M059J (cell line): ENCODE data around the gene ANKRD13B. TPM values are rescaled to one million over a fixed set of nuclear protein-coding genes. Genes with fewer than 3 reads are reported as not detected.

Source experiments
- DNase-seq: peaks from one replicate; pipeline ENCODE4 v3.0.0-alpha.2; 2012; ENCODE audit warnings: low read depth
- total RNA-seq: library from RNA; depleted of rRNA; stranded (reverse); fragments of >200 nt; shearing (Covaris generic); gene quantifications from 2 replicates; pipeline ENCODE4 v1.2.3, GENCODE V29; 2014

ANKRD13B gene
- total RNA-seq, 1 experiment from 2014 or later = 3.3 TPM

DNA sequence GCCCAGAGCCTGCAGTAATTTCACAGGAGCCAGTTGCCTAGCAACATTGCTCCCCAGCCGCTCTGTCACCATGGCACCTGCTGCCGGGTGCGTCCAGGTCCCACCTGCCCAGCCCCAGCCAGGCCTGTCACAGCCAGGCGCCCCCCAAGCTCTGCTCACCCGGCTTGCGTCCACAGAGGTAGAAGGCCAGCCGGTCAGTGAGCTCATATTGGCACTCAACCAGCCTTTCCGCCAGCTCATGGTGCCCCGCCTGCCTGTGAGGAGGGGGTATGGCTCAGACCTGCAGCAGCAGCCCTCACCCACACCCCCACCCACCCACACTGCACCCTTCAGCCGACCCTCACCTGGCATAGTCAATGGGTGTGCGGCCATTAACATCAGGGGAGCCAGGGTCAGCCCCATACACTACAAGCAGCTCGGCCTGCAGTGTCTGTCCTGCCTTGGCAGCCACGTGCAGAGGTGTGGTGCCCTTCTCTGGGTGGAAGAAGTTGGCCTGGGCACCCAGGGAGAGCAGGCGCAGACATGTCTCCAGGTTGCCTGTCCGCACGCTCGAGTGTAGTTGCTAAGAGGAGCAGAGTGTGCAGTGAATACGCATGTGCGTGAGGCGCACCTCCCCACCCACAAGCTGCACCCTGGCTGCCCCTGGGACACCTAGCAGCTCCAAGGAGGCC, 11.2 kb upstream of the ANKRD13B start:
- no peak for DNase-seq

DNA sequence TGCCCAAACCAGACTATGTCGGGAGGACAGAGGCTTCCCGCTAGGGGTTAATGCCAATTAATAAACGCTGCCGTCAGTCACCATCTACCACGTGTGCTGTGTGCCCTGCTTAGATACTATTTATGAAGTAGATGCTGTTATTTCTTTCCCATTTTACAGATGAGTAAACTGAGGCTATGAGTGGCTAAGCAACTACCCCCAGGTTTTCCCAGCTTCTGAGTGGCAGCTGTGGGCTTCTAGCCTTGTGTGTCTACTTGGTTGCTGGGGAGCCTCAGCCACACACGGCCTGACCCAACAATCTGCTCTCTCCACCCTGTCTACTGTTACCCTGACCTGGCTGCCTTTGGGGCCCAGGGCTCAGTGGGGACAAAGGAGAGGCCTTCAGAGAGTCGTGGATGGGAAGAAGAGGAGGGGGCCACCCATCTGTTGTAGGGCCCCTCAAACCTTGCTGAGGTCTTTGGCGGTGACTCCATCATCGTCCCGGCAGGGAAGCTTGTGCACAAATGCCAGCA, 10.6 kb upstream of the ANKRD13B start:
- DNase-seq = no peak

DNA sequence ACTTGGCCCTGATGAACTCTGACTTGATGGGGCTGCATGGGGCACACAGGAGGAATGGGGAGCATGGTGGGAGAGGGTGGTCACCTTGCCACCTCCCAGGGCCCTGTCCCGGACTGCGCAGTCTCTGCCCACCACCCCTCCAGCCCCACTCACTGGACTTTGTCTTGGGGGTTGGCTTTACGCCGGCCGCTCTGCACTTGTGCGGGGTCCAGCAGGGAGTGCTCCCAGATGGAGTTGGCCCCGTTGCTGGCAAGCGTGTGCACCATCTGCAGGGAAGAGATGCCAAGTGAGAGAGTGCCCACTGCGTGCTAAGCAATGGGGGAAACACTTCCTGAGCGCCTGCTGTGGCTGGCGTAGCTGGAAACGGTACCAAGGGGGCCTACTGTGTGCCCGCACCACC, 10.2 kb upstream of the ANKRD13B start:
- DNase-seq = no peak

DNA sequence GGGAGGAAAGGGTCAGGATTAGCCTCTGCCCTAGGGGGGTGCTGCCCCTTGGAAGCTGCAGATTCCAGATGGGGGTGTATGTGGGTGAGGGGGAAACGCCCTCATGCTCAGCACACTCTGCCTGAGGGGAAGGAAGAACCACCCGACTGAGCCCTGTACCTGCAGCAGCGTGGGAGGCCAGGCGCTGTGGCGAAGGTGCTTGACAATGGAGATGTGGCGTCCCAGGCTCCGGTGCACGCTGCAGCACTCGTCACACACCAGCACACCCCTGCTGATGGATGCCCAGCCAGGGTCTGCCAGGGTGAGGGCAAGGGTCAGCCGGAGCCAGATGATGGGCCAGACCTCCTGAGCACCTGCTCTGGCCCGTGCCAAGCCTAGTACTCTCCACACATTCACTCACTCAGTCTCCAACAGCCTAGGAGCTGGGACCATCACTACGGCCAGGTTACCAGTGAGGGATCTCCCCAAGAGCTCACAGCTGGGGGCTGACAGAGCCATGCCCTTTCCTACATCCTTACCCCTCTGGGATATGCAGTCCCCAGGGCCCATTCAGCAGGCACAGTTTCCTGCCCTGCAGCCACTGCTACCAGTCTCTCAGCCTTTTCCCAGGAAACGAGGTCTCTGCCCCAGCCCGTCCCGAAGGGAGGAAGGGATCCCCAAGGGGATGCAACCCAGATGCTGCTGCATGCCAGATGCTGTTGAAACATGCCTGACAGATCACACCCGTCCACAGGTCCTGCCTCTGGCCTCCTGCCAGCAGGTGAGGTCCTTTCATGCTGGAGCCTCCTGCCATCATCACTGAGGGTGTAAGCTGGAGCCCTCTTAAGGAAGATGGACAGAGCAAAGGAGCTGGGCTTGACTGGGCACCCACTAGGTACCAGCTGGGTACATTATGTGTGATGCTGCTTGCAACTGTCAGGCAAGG, 9.3 kb upstream of the ANKRD13B start:
- no peak for DNase-seq

DNA sequence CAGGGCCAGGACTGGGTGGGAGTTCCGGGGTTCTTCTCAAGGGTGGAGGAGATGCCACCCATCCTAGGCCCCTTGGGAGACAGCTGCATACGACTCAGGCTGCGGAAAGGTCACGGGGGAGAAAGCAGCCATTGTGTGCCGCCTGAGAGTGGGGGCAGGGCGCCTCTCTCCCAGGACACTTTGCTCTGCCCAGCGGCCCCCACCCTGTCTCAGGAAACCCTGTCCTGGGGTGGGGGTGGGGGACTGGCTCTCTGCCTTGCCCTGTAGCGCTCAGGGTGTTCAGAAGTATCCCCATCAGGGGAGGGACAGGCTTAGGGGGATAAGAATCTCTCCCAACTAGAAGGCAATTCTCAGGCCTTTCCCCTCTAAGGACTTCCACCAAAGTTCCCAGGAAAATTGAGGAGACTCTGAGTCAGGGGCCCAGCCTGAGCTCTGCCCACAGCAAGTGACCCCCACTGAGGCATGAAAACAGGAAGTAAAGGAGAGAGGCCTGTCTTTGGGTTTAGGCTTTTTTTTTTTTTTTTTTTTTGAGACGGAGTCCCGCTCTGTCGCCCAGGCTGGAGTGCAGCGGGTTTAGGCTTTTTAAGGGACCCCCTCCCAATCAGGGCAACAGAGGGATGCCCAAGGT, 8.4 kb upstream of the ANKRD13B start:
- no peak for DNase-seq

DNA sequence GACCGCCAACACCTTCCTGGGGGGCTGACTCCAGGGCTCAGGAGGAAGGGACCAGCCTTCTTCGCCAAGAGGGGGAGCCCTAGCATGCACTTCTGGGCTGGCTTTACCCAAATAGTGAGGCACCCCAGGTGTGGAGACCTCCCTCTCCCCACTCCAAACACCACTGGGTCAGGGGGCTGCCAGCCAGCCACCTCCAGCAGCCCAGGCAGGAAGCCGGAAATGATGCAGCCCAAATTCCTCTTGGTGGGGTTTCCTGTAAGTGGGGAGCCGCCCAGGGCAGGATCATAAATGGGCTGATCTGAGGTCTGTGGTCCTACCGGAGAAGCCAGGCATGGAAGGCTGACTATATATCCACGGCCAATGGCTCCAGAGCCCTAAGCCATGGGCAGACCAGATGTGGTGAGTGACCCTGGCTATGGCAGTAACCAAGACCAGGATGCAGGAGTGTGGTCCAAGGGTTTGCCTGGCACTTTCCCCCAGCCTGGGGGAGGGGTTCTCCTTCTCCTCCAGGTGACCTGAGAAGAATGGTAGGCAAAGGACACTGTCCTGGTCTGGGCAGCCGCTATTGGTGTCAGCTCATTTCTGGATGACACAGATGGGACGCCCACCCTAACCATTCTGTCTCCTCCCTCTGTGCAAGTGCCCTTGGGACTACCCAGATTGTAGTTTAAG, 7.7 kb upstream of the ANKRD13B start:
- DNase-seq = no peak

DNA sequence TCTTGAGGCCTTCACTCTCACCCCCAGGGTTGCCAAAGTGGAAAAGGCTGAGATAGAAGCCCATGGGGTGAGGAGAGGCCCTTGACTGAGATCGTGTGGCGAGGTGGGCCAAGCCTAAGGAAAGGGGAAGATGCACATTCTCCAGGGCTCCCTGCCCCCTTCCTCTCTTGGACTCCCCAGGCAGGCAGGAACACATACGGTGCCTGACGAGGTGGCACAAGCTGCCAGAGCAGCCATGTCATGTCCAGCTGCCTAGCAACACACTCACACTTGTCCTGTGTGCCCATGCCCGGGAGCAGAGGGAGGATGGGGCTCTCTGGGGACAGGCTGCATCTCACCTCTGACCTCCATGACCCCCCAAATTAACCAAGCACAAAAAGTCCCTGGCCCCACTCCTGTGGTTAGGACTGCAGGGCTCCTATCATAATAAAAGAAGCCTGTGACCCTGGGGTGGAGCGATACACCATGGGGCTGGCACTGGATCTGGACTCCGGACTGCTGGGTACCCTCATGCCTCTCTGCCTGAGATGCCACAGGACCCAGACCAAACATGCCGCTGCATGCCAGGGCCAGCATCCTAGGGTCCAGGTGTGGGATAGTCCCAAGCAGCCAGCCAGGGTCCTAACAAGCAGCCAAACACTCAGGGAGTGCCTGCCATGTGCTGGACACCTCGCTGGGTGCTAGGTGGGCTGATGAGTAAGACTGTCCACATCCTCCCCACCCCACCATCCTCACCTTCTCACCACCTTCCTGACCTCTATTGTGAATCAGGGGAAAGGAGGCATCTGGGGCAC, 6.1 kb upstream of the ANKRD13B start:
- no peak for DNase-seq

DNA sequence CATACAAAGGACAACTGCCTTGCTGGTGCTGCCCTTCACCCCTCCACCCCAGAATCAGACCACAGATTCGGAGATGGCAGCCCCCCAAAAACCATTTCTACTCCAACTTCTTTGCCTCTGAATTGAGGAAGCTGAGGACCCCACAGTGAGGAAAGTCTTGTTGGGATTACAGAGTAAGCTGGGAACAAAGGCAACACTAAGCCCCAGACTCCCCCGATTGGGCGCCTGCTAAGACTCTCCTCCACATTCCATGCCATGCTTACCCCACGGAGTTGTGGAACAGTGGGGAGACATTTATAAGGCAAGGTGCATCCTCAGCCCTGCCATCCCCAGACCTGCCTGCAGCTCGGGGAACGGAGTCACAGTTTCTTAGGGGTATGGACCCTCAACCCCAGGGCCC, 5.3 kb upstream of the ANKRD13B start:
- no peak for DNase-seq

DNA sequence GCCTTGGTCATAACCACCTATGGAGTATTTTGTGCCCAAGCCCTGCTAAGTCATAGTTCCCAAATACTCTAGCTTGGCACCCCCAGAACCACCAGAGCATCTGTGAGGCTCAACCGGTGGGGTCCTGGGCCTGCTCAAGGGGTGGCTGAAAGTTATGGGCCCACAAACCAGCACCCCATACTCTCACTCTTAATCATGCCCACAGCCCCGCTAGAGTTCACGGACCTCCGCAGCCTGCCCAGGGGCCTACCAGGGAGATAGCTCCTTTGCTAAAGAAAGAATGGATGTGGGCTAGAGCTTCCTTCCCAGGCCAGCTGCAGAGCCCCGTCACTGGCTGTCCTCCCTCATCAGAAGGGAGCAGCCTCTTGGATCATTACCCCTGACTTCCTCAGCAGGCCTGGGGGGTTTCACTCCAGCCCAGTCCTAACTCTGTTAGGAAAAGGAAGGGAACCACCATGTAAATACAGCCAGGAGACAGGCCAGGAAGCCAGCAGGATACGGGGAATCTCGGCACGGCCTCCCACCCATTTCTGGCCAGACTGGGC, 4.8 kb upstream of the ANKRD13B start:
- DNase-seq = no peak

DNA sequence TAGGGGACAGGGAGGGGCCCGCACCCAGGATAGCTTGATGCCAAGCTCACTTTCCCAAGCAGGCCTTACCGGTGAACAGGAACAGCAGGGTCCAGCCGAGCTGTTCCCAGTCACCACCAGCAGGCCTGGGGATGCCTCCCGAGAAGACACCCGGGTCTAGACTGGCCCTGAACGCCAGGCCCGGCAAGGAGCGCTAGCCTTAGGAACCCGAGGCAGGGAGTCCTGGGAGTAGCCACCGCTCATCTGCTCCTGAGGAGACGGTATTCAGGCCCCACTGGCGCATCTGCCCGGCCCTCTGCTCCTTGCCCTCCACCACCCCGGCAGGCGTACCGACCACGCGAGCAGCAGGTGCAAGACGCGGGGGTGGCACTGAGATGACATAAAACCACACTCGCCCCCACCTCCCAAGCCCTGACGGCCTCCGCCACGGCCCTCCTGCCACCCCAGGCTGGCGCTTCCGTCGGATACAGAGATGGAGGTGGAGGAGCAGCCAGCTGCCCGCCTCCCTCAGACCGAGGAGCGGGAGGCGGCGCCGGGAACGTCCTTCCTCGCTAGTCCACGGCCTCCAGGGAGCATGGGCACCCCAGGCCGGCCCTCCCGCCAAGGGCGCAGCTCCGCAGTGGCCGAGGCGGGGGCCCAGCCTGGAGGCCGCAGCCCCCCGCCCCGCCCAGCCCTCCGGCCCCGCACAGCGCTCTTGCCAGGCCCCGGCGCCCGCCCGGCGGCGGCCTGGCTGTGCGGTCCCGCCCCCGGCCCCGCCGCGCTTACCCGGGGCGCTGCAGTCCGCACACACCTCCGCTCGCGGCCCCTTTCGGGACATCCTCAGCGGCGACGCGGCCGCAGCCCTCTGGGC, 4.1 kb upstream of the ANKRD13B start:
- peak; percentile 43 for DNase-seq

DNA sequence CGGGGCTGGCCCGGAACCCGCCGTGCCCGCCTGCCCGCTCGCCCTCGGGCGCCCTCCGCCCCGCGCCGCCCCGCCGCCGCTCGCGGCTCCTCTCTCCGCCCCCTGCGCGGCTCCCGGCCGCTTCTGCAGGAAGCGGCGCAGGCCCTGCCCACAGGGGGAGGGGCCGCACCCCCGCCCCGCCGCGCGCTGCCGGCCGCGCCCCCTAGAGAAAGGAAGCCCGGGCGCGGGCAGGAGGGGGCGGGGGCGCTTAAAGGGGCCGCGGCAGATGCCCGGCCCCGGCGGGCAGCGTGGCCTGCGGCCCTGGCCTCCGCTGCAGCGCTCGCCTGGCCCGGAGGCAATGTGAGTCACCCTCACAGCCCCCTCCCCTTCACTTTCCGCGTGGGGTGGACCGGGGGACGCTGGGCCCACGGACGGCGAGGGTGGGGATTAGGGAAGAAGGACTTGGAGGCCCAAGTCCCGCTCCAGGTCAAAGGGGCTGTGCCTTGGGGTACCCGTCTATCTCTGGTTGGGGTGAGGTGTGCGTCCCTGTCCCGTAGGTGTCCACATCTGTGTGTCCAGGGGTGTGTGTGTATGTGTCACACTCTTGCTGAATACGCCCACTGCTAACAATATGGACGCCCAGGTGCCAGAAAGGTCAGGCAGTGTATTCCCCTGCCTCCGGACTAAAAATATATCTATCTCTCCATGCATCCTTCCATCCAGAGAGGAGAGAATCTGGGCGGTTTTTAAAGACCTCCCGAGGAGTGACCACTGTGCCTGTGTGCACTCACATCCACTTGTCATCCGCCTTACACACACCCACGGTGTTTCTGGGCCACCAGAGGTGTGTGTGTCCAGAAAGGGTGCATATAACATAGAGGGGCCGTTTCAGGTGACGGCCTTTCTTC, 3.2 kb upstream of the ANKRD13B start, which contains the start of gene GIT1:
Gene GIT1, minus strand, starts transcription at position 125 of the 887 bp plus-strand sequence. CDS start 270 bp downstream, outside the sequence.
- DNase-seq = peak; percentile 81

DNA sequence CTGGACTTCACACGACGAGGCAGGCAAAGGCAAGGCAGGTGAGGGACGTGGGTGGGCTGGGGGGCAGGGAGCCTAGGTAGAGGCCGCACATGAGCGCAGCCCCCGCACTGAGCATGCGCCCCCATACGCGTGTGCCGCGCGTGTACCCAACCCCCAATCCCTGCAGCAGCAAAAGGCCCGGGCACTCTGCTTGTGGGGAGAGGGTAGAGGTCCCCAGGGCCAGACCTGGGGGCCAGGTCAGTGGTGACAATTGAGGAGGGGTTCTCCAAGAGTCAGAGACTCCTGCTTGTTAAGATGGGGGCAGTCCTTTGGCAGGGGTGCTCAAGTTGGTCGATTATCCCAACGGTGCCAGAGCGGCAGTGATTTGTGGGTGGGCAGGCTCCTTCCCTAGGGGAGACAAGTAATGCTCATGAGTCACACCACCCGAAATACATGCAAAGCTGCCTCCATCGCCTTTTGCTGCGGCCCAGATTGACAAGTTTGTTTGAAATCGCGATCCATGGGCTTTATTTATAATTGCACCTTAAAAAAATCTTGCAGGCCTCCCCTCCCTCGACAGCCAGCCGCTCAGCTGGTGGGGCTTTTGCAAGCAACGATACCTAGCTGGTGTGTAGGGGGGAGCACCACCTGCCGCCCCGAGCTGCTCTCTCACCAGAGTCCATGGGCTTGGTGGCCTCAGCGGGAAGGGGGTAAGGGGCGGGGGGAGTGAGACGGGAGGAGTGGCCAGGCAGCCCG, 2.4 kb upstream of the ANKRD13B start:
- peak; percentile 70 for DNase-seq

DNA sequence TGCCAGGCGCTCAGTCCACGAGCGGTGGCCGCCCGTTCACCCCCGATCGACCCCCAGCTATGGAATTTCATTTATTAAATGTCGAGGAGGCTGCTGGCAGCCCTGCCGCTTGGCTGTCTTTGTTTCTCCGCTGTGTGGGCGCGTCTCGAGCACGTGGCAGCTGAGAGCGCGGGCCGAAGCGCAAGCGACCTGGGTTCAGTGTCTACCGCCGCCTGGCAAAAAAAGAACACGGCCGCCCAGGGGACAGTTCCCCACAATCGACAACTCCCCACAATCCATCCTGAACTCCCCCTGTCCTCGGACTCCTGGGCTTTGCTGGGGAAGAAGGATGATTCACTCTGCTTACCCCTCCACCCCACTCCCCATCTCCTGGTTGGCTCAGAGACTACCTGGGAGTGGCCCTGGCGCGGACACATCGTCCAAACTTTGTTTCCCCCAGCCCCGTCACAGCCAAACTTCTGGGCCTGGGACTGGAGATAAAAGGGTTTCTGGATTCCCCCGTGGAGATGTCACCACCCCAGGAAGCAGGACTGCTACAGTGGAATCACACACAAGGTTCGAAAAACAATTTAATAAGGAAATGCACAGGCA, 1.7 kb upstream of the ANKRD13B start:
- DNase-seq = peak; percentile 79

DNA sequence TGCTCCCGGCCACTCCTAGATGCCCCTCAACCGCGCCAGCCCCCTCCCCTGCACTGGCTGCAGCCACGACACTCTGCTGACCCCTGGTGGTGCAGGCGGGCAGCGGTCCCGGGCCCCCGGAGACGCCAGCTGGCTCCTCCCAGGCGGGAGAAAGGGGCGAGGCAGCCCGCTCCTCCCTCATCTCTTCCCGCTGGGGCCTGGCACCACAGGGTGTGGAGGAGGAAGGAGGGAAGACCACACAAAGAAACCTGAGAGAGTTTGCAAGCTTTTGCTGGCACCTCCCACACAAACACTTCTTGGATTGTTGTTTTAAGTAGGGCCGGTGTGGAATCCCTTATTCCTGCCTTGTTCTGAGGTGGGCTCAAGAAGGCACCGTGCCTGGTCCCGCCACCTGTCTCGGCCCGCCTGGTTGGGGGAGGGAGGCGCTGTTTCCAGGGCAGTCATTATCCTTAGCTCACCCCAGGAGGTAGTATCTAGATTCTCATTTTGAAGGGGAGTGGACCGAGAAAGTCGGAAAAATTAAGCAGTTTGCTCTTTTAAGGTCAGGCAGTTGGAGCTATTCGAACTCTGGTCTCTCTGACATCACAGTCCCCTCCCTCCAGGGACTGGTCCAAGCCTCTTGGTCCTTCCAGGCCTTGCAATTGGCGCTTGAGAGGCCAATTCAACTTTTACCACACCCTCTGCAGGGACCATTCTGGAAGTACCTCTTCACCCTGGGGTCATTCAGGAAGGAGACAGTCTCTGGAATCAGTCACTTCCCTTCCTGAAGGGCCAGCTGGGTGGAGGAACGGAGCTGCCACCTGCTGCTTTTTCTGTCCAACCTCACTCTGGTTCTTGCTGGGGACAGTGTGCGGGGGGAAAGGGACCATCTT, 959 bp upstream of the ANKRD13B start:
- DNase-seq = peak; percentile 81

DNA sequence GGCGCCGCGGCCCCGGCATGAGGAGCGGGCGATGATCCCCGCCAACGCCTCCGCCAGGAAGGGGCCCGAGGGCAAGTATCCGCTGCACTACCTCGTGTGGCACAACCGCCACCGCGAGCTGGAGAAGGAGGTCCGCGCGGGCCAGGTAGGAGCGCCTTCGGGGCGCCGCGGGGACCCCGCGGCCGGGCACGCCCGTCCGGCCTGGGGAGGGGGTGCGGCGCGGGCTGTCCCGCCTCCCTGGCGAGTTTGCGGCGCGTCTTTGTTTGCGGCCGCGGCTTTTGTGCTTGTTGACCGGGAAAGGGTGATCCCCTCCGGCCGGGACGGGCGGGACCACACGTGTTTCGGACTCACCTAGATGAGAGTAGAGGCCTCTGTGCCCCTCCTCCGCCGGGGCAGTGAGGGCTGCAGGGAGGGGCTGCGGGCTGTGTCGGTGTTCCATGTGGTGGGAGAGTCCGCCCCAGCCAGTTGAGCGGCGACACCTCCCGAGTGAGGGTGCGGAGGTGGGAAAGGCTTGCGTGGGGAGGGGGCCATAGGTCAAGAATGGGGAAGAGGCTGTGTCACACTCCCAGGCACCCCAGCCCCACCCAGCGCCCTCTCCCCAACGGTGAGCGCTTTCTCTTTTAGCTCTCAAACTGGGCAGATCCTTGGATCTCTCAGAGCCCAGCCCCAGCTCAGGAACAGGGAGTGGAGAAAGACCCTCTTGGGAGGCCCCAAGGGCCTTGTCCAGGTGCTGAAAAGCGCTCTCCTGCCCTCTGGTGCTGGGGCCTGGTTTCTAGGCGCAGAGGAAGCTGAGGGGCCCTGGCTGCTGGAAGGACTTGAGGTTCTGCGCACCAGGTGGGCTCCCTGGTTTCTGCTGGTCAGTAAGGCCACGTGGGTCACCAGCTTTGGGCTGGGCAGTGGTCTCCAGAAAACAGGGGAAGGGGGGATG, 923 bp downstream of the ANKRD13B start:
- no peak for DNase-seq
